GM23338 (cell line): ENCODE data around the gene GHRHR. TPM values are rescaled to one million over a fixed set of nuclear protein-coding genes. Genes with fewer than 3 reads are reported as not detected.

Experiments used
- ATAC-seq: fragments of 200-7000 bp; cut with Tn5 transposase; 3 replicates; pipeline ENCODE4 v1.9.1; 2020
- DNase-seq: peaks from one replicate; pipeline ENCODE4 v3.0.0-alpha.2; 2015; ENCODE audit warnings: low spot score
- H2AFZ ChIP-seq: fragments of 200-600 bp; sonication (generic); 2 replicates; pipeline ENCODE4 v1.8.0; 2016; ENCODE audit warnings: antibody characterized with exemption, mild to moderate bottlenecking, moderate library complexity
- H3F3A ChIP-seq: fragments of 200-600 bp; sonication (generic); replicated peaks from 2 replicates; pipeline ENCODE4 v1.8.0; 2017; ENCODE audit warnings: antibody characterized with exemption, mixed run types, low read depth
- H3K27ac ChIP-seq: fragments of 200-600 bp; sonication (generic); 2 replicates; pipeline ENCODE4 v1.6.1; 2016; ENCODE audit warnings: low read depth
- H3K27me3 ChIP-seq: fragments of 200-600 bp; sonication (generic); 2 replicates; pipeline ENCODE4 v1.8.0; 2016; ENCODE audit warnings: mild to moderate bottlenecking, mixed run types, moderate library complexity; ENCODE audit not compliant: insufficient read depth
- H3K36me3 ChIP-seq: fragments of 200-600 bp; sonication (generic); 2 replicates; pipeline ENCODE4 v1.8.0; 2016; ENCODE audit warnings: mild to moderate bottlenecking; ENCODE audit not compliant: insufficient read depth
- H3K4me1 ChIP-seq: fragments of 200-600 bp; sonication (generic); 2 replicates; pipeline ENCODE4 v1.8.0; 2016; ENCODE audit warnings: mild to moderate bottlenecking, moderate library complexity; ENCODE audit not compliant: insufficient read depth
- H3K4me2 ChIP-seq: fragments of 200-600 bp; sonication (generic); 2 replicates; pipeline ENCODE4 v1.7.1; 2017; ENCODE audit warnings: mixed run types
- H3K4me3 ChIP-seq: fragments of 200-600 bp; sonication (generic); 2 replicates; pipeline ENCODE4 v1.6.1; 2016; ENCODE audit warnings: mixed run types
- H3K79me2 ChIP-seq: fragments of 200-600 bp; sonication (generic); replicated peaks from 2 replicates; pipeline ENCODE4 v1.8.0; 2017; ENCODE audit warnings: mild to moderate bottlenecking; ENCODE audit not compliant: insufficient read depth
- H3K9me2 ChIP-seq: fragments of 200-600 bp; sonication (generic); 2 replicates; pipeline ENCODE4 v1.8.0; 2017; ENCODE audit not compliant: insufficient read depth
- H4K20me1 ChIP-seq: fragments of 200-600 bp; sonication (generic); replicated peaks from 2 replicates; pipeline ENCODE4 v1.8.0; 2017; ENCODE audit warnings: mild to moderate bottlenecking; ENCODE audit not compliant: insufficient read depth
- H3K27ac Mint-ChIP-seq: 2 replicates; pipeline ENCODE4 v1.8.0; 2020; ENCODE audit warnings: inconsistent platforms, mild to moderate bottlenecking, moderate library complexity, mixed read lengths
- H3K27me3 Mint-ChIP-seq: 3 replicates; pipeline ENCODE4 v1.8.0; 2022; ENCODE audit warnings: low read depth, mild to moderate bottlenecking, moderate library complexity, mixed read lengths, inconsistent platforms; ENCODE audit not compliant: insufficient read depth, poor library complexity
- H3K36me3 Mint-ChIP-seq: 3 replicates; pipeline ENCODE4 v1.8.0; 2021; ENCODE audit warnings: low read depth, mild to moderate bottlenecking, inconsistent platforms, moderate library complexity, mixed read lengths
- H3K4me1 Mint-ChIP-seq: 3 replicates; pipeline ENCODE4 v1.8.0; 2020; ENCODE audit warnings: mild to moderate bottlenecking, inconsistent platforms, mixed read lengths
- H3K4me3 Mint-ChIP-seq: 3 replicates; pipeline ENCODE4 v1.8.0; 2021; ENCODE audit warnings: moderate library complexity, mild to moderate bottlenecking, inconsistent platforms, mixed read lengths
- H3K9me3 Mint-ChIP-seq: 3 replicates; pipeline ENCODE4 v1.8.0; 2020; ENCODE audit warnings: moderate library complexity, mild to moderate bottlenecking, inconsistent platforms, mixed read lengths
- CREB1 ChIP-seq: fragments of 250-450 bp; sonication (Bioruptor Pico); IDR thresholded peaks from 2 replicates; pipeline ENCODE4 v1.5.0; 2020; ENCODE audit warnings: low read depth, mild to moderate bottlenecking, moderate library complexity
- CTCF ChIP-seq, 2 experiments: fragments of 200-600 bp in 1 of 2; sonication (generic) in 1 of 2; conservative IDR thresholded peaks; 2 replicates each; pipeline versions ENCODE4 v1.5.1 to v1.6.1; 2016 to 2017; ENCODE audit warnings: antibody characterized with exemption in 2 of 2, low read depth in 2 of 2, mild to moderate bottlenecking in 2 of 2, moderate library complexity in 1 of 2
- ETS1 ChIP-seq: IDR thresholded peaks from 2 replicates; pipeline ENCODE4 v1.6.1; 2016; ENCODE audit warnings: antibody characterized with exemption
- EZH2 ChIP-seq: fragments of 200-600 bp; sonication (generic); IDR thresholded peaks from one replicate; pipeline ENCODE4 v1.8.0; 2017; ENCODE audit warnings: antibody characterized with exemption, mild to moderate bottlenecking, low read depth; ENCODE audit not compliant: unreplicated experiment
- EZH2phosphoT487 ChIP-seq: fragments of 200-600 bp; sonication (generic); IDR thresholded peaks from one replicate; pipeline ENCODE4 v1.8.1; 2018; ENCODE audit warnings: antibody characterized with exemption; ENCODE audit not compliant: unreplicated experiment
- JUNB ChIP-seq: IDR thresholded peaks from one replicate; pipeline ENCODE4 v1.6.1; 2016; ENCODE audit warnings: antibody characterized with exemption; ENCODE audit not compliant: unreplicated experiment
- NANOG ChIP-seq: IDR thresholded peaks from 2 replicates; pipeline ENCODE4 v1.6.1; 2016; ENCODE audit warnings: antibody characterized with exemption, borderline replicate concordance
- POLR2AphosphoS5 ChIP-seq: IDR thresholded peaks from 2 replicates; pipeline ENCODE4 v1.6.1; 2016; ENCODE audit warnings: antibody characterized with exemption, low read depth
- REST ChIP-seq: IDR thresholded peaks from one replicate; pipeline ENCODE4 v1.6.1; 2018; ENCODE audit warnings: antibody characterized with exemption; ENCODE audit not compliant: unreplicated experiment
- STAT1 ChIP-seq: IDR thresholded peaks from one replicate; pipeline ENCODE4 v1.6.1; 2016; ENCODE audit warnings: antibody characterized with exemption; ENCODE audit not compliant: unreplicated experiment
- ZNF114 ChIP-seq: fragments of 250-450 bp; sonication (Bioruptor Pico); IDR thresholded peaks from 2 replicates; pipeline ENCODE4 v1.5.0; 2020; ENCODE audit warnings: mild to moderate bottlenecking, moderate library complexity
- ZNF331 ChIP-seq: fragments of 250-450 bp; sonication (Bioruptor Pico); IDR thresholded peaks from 2 replicates; pipeline ENCODE4 v1.5.0; 2020; ENCODE audit warnings: low read depth, mild to moderate bottlenecking, moderate library complexity
- ZNF462 ChIP-seq: fragments of 250-450 bp; sonication (Bioruptor Pico); IDR thresholded peaks from 2 replicates; pipeline ENCODE4 v1.5.0; 2020; ENCODE audit warnings: mild to moderate bottlenecking, moderate library complexity
- polyA plus RNA-seq: library from polyadenylated mRNA; unstranded; fragments of >200 nt; fragmentation: Nextera tagmentation; extraction: Ambion mirVana; gene quantifications from 2 replicates; pipeline ENCODE4 v1.2.1, GENCODE V29; 2016
- total RNA-seq: library from RNA; depleted of rRNA; stranded (reverse); fragments of >200 nt; shearing (Covaris generic); gene quantifications from 2 replicates; pipeline ENCODE4 v1.2.3, GENCODE V29; 2014

GHRHR gene
- total and polyA plus RNA-seq, 2 experiments from 2014 or later = 2.2 TPM; not detected in 1

- no peak overlapping the region for H2AFZ ChIP-seq
- H3K27ac ChIP-seq = no peak overlapping the region
- no peaks in the 10 kb centered on the region for H3K79me2 ChIP-seq
- H3K4me2 ChIP-seq = no peak overlapping the region
- H4K20me1 ChIP-seq = no peaks in the 10 kb centered on the region
- no peaks in the 10 kb centered on the region for H3K4me1 Mint-ChIP-seq
- H3F3A ChIP-seq = no peaks in the 10 kb centered on the region
- no peak overlapping the region for H3K4me3 ChIP-seq
- H3K36me3 ChIP-seq = no peaks in the 10 kb centered on the region
- H3K4me3 Mint-ChIP-seq = no peak overlapping the region
- DNase-seq (no peak), ATAC-seq (no peak)
- H3K27me3 Mint-ChIP-seq = peaks cover 11% of the 10 kb centered on the region
- H3K9me2 ChIP-seq = peaks cover 6% of the 10 kb centered on the region; the same call in 1 of the 2 replicates
- no peaks in the 10 kb centered on the region for H3K27me3 ChIP-seq
- no peak for TF ChIP-seq POLR2AphosphoS5
- TF ChIP-seq NANOG = no peak
- no peak for TF ChIP-seq EZH2phosphoT487
- TF ChIP-seq STAT1 = no peak
- no peak for TF ChIP-seq ZNF114 (CRISPR knock-in tag)
- TF ChIP-seq JUNB = no peak
- TF ChIP-seq CREB1 (CRISPR knock-in tag) = no peak
- TF ChIP-seq ZNF331 (CRISPR knock-in tag) = no peak
- no peak for TF ChIP-seq EZH2
- TF ChIP-seq ETS1 = no peak
- TF ChIP-seq REST = no peak
- TF ChIP-seq ZNF462 (CRISPR knock-in tag) = no peak
- TF ChIP-seq CTCF (conservative IDR thresholded peaks at IDR 0.05; ENCODE audit: low read depth in 2 of 2) = no peak
- no peaks in the 10 kb centered on the region for H3K9me3 Mint-ChIP-seq
- no peaks in the 10 kb centered on the region for H3K36me3 Mint-ChIP-seq
- H3K27ac Mint-ChIP-seq = no peak overlapping the region
- H3K4me1 ChIP-seq = no peaks in the 10 kb centered on the region
Measured at GRCh38 chr7:30927559-30927958, 36.2 kb upstream of the GHRHR start.
